NCI-H345 treated with DMSO at 0.1 percent for 48 hours (cell line): Measurements from ENCODE around the gene MGLL.
"Not testable (repeated sequence)": the region's sequence is repeated elsewhere in the genome, so short reads cannot be mapped to it uniquely, and the experiment has no call there.

Source experiments
- DNase-seq: peaks from one replicate; lab custom pipeline; 2025; ENCODE audit not compliant: unreplicated experiment; lab: John Stamatoyannopoulos, UW

The MGLL gene

GRCh38 chr3:127663151-127663550 lies 159.2 kb downstream of the MGLL start:
- no peak for DNase-seq

- DNase-seq: no peak
Measured at GRCh38 chr3:127662001-127662469, 160.3 kb downstream of the MGLL start.

GRCh38 chr3:127661600-127661999 lies 160.7 kb downstream of the MGLL start:
- no peak for DNase-seq

- no peak for DNase-seq
Measured at GRCh38 chr3:127660621-127661251, 161.6 kb downstream of the MGLL start.

GRCh38 chr3:127658234-127658633 lies 164.1 kb downstream of the MGLL start:
- no peak for DNase-seq

GRCh38 chr3:127656906-127657305 lies 165.4 kb downstream of the MGLL start:
- DNase-seq: no peak

GRCh38 chr3:127655641-127656040 lies 166.7 kb downstream of the MGLL start:
- DNase-seq: no peak

GRCh38 chr3:127654993-127655392 lies 167.3 kb downstream of the MGLL start:
- DNase-seq: not testable (repeated sequence)

GRCh38 chr3:127654374-127654773 lies 167.9 kb downstream of the MGLL start:
- DNase-seq: no peak

- DNase-seq: no peak
Measured at GRCh38 chr3:127652246-127652995, 169.9 kb downstream of the MGLL start.

- no peak for DNase-seq
Measured at GRCh38 chr3:127651516-127652172, 170.7 kb downstream of the MGLL start.

- DNase-seq: no peak
Measured at GRCh38 chr3:127650236-127650635, 172.1 kb downstream of the MGLL start.

- DNase-seq: no peak
Measured at GRCh38 chr3:127647845-127648204, 174.5 kb downstream of the MGLL start.

- no peak for DNase-seq
Measured at GRCh38 chr3:127647166-127647844, 175.0 kb downstream of the MGLL start.

- DNase-seq: no peak
Measured at GRCh38 chr3:127646501-127647046, 175.7 kb downstream of the MGLL start.

- DNase-seq: no peak
Measured at GRCh38 chr3:127645371-127646015, 176.8 kb downstream of the MGLL start.

GRCh38 chr3:127644641-127645370 lies 177.5 kb downstream of the MGLL start:
- DNase-seq: no peak

- DNase-seq: no peak
Measured at GRCh38 chr3:127640042-127640355, 182.3 kb downstream of the MGLL start.

- DNase-seq: no peak
Measured at GRCh38 chr3:127639173-127640041, 182.9 kb downstream of the MGLL start.
